ENCODE measurements around the gene NFIB. TPM values are rescaled to one million over a fixed set of nuclear protein-coding genes. Genes with fewer than 3 reads are reported as not detected.
A peak's percentile ranks its signal among the peaks of the same experiment; 100 is the strongest.

The NFIB gene
- total RNA-seq, 1 experiment from 2014 or later: 12.5 TPM

DNA sequence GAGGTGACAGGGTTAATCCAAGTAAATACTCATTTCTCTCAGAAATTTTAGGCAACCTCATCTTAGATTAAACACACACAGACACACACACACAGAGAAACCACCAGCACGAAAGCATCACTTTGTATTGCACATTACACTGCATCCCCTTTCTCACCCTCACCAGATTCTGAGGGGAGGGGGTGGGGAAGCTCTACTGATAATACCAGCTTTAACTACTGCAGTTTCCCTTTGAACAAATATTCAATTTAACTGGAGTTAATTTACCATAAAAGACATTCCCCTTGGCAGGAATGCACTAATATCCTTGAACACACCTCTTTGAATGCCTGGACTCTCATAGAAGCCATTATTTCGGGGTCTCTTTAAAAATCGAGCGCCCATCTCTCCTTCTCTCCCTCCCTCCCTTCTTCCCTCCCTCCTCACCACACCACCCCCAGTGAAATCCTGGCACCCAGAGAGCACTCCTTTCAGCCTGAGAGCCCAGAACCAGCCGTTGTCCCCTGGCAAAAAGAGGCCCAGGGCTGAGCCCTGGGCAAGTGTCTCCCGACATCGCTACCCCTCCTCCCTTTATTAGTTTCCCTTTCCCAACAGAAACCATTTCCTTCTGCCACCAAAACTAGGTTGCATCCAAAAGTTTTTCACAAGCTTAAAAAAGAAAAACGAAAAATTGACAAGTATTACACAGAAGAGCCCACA lies 2.8 kb upstream of the NFIB start:
- H3K27me3 Mint-ChIP-seq (ENCODE audit: low read depth): peaks cover 52% of the 10 kb centered on the region
- peak overlapping the region; percentile 81 for H3K27ac Mint-ChIP-seq
- ATAC-seq (peak; percentile 5), DNase-seq (ENCODE audit: low spot score) (peak; percentile 33)
- no peak for TF ChIP-seq ZNF423 (CRISPR knock-in tag; IDR thresholded peaks at IDR 0.05)
- TF ChIP-seq, protein P1, sequence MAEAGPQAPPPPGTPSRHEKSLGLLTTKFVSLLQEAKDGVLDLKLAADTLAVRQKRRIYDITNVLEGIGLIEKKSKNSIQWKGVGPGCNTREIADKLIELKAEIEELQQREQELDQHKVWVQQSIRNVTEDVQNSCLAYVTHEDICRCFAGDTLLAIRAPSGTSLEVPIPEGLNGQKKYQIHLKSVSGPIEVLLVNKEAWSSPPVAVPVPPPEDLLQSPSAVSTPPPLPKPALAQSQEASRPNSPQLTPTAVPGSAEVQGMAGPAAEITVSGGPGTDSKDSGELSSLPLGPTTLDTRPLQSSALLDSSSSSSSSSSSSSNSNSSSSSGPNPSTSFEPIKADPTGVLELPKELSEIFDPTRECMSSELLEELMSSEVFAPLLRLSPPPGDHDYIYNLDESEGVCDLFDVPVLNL (CRISPR knock-in tag; IDR thresholded peaks at IDR 0.05; ENCODE audit: borderline replicate concordance, low read depth): no peak
- TF ChIP-seq, protein P2, sequence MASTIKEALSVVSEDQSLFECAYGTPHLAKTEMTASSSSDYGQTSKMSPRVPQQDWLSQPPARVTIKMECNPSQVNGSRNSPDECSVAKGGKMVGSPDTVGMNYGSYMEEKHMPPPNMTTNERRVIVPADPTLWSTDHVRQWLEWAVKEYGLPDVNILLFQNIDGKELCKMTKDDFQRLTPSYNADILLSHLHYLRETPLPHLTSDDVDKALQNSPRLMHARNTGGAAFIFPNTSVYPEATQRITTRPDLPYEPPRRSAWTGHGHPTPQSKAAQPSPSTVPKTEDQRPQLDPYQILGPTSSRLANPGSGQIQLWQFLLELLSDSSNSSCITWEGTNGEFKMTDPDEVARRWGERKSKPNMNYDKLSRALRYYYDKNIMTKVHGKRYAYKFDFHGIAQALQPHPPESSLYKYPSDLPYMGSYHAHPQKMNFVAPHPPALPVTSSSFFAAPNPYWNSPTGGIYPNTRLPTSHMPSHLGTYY (CRISPR knock-in tag; IDR thresholded peaks at IDR 0.05): no peak
- TF ChIP-seq, protein P3, sequence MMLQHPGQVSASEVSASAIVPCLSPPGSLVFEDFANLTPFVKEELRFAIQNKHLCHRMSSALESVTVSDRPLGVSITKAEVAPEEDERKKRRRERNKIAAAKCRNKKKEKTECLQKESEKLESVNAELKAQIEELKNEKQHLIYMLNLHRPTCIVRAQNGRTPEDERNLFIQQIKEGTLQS (CRISPR knock-in tag; conservative IDR thresholded peaks at IDR 0.05): no peak
- no peak for TF ChIP-seq KAT7 (CRISPR knock-in tag; IDR thresholded peaks at IDR 0.05; ENCODE audit: borderline replicate concordance)
- no peak for TF ChIP-seq RELA (CRISPR knock-in tag; IDR thresholded peaks at IDR 0.05; ENCODE audit: borderline replicate concordance)
- TF ChIP-seq SP1 (CRISPR knock-in tag; conservative IDR thresholded peaks at IDR 0.05): no peak
- TF ChIP-seq, protein P4, sequence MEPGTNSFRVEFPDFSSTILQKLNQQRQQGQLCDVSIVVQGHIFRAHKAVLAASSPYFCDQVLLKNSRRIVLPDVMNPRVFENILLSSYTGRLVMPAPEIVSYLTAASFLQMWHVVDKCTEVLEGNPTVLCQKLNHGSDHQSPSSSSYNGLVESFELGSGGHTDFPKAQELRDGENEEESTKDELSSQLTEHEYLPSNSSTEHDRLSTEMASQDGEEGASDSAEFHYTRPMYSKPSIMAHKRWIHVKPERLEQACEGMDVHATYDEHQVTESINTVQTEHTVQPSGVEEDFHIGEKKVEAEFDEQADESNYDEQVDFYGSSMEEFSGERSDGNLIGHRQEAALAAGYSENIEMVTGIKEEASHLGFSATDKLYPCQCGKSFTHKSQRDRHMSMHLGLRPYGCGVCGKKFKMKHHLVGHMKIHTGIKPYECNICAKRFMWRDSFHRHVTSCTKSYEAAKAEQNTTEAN (CRISPR knock-in tag; IDR thresholded peaks at IDR 0.05): no peak
- TF ChIP-seq, protein P5, sequence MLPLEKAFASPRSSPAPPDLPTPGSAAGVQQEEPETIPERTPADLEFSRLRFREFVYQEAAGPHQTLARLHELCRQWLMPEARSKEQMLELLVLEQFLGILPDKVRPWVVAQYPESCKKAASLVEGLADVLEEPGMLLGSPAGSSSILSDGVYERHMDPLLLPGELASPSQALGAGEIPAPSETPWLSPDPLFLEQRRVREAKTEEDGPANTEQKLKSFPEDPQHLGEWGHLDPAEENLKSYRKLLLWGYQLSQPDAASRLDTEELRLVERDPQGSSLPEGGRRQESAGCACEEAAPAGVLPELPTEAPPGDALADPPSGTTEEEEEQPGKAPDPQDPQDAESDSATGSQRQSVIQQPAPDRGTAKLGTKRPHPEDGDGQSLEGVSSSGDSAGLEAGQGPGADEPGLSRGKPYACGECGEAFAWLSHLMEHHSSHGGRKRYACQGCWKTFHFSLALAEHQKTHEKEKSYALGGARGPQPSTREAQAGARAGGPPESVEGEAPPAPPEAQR (CRISPR knock-in tag; IDR thresholded peaks at IDR 0.05): no peak
- TF ChIP-seq, protein P6, sequence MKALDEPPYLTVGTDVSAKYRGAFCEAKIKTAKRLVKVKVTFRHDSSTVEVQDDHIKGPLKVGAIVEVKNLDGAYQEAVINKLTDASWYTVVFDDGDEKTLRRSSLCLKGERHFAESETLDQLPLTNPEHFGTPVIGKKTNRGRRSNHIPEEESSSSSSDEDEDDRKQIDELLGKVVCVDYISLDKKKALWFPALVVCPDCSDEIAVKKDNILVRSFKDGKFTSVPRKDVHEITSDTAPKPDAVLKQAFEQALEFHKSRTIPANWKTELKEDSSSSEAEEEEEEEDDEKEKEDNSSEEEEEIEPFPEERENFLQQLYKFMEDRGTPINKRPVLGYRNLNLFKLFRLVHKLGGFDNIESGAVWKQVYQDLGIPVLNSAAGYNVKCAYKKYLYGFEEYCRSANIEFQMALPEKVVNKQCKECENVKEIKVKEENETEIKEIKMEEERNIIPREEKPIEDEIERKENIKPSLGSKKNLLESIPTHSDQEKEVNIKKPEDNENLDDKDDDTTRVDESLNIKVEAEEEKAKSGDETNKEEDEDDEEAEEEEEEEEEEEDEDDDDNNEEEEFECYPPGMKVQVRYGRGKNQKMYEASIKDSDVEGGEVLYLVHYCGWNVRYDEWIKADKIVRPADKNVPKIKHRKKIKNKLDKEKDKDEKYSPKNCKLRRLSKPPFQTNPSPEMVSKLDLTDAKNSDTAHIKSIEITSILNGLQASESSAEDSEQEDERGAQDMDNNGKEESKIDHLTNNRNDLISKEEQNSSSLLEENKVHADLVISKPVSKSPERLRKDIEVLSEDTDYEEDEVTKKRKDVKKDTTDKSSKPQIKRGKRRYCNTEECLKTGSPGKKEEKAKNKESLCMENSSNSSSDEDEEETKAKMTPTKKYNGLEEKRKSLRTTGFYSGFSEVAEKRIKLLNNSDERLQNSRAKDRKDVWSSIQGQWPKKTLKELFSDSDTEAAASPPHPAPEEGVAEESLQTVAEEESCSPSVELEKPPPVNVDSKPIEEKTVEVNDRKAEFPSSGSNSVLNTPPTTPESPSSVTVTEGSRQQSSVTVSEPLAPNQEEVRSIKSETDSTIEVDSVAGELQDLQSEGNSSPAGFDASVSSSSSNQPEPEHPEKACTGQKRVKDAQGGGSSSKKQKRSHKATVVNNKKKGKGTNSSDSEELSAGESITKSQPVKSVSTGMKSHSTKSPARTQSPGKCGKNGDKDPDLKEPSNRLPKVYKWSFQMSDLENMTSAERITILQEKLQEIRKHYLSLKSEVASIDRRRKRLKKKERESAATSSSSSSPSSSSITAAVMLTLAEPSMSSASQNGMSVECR (CRISPR knock-in tag; IDR thresholded peaks at IDR 0.05; ENCODE audit: borderline replicate concordance): no peak
- no peak for TF ChIP-seq SMAD3 (CRISPR knock-in tag; IDR thresholded peaks at IDR 0.05; ENCODE audit: borderline replicate concordance)
- TF ChIP-seq GABPB1 (CRISPR knock-in tag; IDR thresholded peaks at IDR 0.05): no peak
- TF ChIP-seq, protein P7, sequence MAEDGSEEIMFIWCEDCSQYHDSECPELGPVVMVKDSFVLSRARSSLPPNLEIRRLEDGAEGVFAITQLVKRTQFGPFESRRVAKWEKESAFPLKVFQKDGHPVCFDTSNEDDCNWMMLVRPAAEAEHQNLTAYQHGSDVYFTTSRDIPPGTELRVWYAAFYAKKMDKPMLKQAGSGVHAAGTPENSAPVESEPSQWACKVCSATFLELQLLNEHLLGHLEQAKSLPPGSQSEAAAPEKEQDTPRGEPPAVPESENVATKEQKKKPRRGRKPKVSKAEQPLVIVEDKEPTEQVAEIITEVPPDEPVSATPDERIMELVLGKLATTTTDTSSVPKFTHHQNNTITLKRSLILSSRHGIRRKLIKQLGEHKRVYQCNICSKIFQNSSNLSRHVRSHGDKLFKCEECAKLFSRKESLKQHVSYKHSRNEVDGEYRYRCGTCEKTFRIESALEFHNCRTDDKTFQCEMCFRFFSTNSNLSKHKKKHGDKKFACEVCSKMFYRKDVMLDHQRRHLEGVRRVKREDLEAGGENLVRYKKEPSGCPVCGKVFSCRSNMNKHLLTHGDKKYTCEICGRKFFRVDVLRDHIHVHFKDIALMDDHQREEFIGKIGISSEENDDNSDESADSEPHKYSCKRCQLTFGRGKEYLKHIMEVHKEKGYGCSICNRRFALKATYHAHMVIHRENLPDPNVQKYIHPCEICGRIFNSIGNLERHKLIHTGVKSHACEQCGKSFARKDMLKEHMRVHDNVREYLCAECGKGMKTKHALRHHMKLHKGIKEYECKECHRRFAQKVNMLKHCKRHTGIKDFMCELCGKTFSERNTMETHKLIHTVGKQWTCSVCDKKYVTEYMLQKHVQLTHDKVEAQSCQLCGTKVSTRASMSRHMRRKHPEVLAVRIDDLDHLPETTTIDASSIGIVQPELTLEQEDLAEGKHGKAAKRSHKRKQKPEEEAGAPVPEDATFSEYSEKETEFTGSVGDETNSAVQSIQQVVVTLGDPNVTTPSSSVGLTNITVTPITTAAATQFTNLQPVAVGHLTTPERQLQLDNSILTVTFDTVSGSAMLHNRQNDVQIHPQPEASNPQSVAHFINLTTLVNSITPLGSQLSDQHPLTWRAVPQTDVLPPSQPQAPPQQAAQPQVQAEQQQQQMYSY (CRISPR knock-in tag; IDR thresholded peaks at IDR 0.05): no peak
- TF ChIP-seq ATF1 (CRISPR knock-in tag; IDR thresholded peaks at IDR 0.05): no peak
- TF ChIP-seq JUN (CRISPR knock-in tag; IDR thresholded peaks at IDR 0.05): no peak
- TF ChIP-seq MYBL2 (CRISPR knock-in tag; IDR thresholded peaks at IDR 0.05): no peak
- no peak for TF ChIP-seq NR2C2 (CRISPR knock-in tag; IDR thresholded peaks at IDR 0.05)
- no peaks in the 10 kb centered on the region for H3K9me3 Mint-ChIP-seq
- peaks cover 58% of the 10 kb centered on the region for H3K4me1 Mint-ChIP-seq
- CTCF ChIA-PET: interaction anchor here (1.3 to 2.2 kb wide), 2 partner anchors 32 to 37 kb away, joined by 3 to 4 read pairs; no protein-coding TSS in a partner anchor
- POLR2A ChIA-PET: interaction anchor here (0.6 to 1.7 kb wide), 5 partner anchors 28 to 134 kb away, joined by 3 to 9 read pairs (median 4); no protein-coding TSS in a partner anchor
- H3K36me3 Mint-ChIP-seq: no peaks in the 10 kb centered on the region
- H3K4me3 Mint-ChIP-seq: peak overlapping the region; percentile 97
